ENCODE measurements around the gene CXCL3.

CXCL3 gene

DNA sequence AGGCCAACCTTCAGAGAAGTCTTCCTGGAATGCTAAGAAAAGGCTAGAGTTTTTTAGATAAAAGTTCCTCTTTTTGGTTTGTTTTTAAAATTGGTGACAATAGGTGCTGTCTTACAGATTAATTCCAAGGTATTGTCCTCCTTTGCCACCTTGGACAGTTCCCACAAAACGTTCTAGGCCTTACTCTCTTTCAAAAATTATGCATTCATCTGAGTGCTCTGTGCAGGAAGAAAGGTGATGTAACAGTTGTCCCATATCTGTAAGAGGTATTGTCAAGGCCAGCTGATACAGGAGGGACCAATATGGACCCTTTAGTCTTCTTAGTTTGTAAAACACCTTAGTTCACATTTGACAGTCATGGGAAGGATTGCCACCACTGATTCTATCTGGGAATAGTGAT, 24.2 kb downstream of the CXCL3 start:
- DNase-seq (ENCODE audit: low read depth in 2 of 2), result no peak

DNA sequence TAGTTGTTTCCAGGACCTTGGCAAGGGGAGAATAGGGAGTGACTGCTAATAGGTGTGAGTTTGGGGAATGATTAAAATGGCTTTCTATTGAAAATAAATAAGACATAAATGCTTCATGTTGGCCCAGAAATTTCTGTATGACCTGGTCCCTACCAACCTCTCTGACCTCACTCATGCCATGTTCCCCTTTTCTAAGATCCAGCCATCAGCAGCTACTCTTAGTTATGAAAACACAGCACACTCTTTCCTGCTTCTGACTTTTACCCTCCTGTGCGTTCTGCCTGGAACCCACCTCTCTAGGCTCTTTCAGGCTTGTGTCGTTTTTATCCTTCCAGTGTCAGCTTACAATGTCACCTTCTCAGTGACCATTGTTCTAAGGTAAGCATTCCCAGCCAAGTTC, 25.2 kb downstream of the CXCL3 start:
- DNase-seq (ENCODE audit: low read depth in 2 of 2), result no peak

DNA sequence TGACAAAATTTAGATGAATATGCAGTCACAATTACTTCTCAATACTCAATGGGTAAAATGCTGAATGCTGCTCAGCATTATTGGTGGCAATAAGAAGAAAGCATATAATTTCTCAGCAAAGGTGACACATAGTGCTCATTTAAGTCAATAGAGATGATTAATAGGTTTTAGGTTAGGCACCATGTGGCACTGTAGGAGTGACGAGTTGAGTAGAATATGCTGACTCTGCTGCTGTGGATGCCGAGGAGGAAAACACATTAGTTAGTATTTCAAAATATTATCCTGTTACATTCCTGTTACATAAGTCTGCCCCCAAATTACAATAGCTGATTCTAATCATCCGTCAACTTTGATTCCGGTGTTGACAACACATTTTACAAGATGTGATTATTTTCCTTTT, 26.4 kb downstream of the CXCL3 start:
- DNase-seq (ENCODE audit: low read depth in 2 of 2), result no peak

DNA sequence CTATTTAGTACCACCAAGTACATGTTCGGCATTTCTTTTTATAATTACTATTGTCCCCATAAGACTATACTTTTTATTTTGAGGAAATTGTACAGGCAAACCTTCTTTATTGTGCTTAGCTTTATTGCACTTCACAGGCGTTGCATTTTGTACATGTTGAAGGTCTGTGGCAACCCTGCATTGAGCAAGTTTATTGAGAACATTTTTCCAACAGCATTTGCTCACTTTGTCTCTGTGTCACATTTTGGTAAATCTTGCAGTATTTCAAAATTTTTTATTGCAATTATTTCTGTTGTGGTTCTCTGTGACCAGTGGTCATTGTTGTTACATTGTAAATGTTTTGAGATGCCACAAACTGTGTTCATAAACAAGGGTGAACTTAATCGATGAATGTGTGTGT, 29.2 kb downstream of the CXCL3 start:
- no peak for DNase-seq (ENCODE audit: low read depth in 2 of 2)

DNA sequence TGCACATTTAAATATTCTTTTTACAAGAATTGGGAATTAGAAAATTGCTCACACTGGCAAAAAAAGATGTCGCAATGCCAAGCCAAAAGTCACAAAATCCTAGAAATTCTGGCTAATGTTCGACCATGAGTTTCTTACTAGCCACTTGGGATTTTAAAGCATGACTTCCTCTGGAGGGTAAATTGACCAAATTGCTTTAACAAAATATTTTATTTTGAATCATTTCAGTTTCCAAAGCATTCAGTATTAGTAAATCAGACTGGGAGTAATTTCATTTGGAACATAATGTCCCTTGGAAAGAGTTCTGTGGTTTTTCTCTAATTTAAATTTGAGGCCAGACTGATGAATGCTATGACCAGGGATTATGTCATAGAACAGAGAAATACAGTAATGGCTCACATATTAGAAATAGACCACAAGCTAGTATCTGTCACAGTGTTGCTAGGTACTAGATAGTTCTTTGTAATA, 32.4 kb downstream of the CXCL3 start:
- no peak for DNase-seq (ENCODE audit: low read depth in 2 of 2)

DNA sequence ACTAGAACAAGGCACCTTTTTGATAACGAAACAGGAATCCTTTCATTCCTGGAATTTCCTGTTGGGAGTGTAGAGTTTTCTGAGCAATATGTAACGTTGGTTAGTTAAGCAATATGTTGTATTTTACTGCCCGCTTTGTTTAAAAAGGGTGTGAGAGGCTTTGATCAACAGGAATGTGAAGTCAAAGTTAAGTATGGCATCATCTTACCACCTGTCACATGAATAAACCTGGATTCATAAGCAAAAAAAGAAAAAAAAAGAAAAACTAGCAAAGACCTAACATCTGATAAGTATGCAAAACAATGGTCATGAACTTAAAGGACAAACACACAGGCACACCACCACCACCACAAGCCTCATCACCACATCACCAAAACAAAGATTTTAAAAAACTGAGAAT, 33.0 kb downstream of the CXCL3 start:
- DNase-seq (ENCODE audit: low read depth in 2 of 2), result no peak

DNA sequence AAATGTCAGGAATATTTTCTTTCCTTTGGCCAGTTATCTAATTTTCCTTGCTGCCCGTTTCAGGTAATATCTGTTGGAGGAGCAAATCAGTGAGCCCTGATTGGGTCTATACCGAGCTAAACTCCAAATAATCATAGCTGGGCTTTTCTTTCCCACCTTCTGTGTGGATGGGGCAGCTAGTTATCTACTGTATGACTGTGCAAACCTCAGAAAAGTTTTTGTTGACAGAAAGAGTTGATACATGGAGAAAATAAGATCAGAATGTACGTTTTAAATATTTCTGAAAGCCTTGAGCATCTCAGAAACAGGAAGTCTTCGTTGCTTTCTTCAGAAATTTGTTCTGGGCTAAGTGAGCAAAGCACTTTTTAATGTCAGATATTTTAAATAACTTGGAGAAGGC, 33.8 kb downstream of the CXCL3 start:
- no peak for DNase-seq (ENCODE audit: low read depth in 2 of 2)

DNA sequence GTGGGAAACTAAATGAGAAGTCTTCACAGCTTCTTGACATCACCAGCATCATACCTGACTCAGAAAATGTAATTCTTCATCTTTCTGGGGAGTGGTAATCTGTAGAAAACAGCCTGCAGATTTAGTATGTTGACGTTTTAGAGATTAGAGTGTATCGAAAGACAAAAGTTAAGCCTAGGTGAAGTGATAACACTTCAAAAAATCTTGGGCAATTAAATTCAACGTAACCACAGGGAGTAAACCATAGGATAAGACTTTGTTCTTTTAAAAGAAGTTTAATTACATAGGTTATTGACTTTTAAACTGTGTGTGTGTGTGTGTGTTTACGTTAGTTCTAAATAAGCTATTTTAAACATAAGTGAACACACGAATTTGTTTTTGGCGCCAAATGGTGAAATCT, 38.2 kb downstream of the CXCL3 start:
- no peak for DNase-seq (ENCODE audit: low read depth in 2 of 2)

DNA sequence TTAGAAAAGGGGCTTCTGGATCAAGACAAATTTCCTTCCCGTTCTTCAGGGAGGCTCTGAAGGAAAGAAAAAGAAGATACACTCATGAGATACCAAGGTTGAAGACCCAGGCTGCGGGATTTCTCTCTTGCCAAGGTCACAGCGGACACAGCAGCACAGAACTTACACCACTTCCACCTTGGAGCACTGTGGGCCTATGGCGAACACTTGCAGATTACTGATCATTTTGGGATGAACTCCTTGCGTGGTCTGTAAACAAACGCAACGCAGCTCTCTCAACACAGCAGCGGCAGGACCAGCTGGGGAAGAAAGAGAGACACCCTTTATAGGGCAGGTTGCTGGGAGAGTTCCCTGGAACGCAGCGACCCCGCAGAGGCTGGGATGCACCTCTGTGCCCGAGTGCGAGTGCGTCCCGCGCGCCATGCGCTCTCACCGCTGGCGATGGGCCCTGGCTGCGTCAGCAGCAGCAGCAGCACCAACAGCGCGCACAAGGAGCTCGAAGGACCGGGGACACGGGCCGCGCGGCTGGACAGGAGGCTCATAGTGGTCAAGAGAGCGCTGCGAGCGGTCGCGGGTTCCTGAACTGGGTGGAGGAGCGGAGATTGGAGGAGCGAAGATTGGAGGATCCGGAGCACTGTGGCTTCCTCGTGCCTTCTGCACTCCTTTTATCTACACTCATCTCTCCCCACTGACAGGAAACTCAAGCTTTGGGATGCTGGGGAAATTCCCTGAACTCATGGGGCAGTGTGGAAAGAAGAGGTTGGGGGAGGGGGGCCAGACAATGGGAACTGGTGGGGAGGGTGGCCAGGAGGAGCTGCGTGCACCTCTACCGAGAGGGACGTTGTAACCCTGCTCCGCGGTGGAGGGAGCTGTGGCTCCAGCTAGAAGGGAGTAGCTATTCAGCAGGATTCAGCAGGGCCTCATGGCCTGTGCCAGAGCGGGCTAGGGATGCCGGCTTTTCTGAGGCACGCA, 40.2 kb downstream of the CXCL3 start, which contains the start of gene CXCL5:
Gene CXCL5 (minus strand): TSS at position 638 of the 972 bp plus-strand sequence. CDS start 96 bp downstream, at position 542.
- no peak for DNase-seq (ENCODE audit: low read depth in 2 of 2)

DNA sequence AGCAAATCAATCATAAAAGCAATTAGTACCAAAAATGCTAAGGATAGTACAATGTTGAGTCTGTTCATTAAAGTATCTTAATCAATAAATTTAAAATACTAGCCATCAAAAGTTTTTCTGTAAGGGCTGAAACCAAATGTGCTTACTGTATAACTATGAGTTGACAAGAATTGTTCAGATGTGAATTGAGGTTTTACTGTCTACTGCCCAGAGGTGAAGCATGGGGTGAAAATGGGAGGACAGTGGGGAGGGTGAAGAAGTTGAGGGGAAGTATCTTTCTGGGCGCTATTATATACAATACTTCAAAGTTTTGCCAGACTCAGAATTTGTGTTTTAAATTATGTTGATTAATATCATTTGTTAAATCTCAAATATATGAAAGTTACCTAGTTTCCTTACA, 46.4 kb downstream of the CXCL3 start:
- no peak for DNase-seq (ENCODE audit: low read depth in 2 of 2)

DNA sequence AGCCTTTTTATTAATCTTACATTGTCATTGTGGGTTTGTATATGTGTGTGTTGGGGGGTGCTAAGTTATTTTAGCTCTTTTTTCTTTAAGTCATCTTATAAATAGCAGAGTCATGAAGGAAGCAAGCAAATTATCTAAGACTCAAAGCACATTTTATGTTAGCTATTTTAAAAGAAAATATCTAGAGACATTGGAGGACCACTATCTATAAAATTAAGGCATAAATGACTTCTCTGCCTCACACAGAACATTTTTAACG, 46.8 kb downstream of the CXCL3 start:
- DNase-seq (ENCODE audit: low read depth in 2 of 2), result no peak

DNA sequence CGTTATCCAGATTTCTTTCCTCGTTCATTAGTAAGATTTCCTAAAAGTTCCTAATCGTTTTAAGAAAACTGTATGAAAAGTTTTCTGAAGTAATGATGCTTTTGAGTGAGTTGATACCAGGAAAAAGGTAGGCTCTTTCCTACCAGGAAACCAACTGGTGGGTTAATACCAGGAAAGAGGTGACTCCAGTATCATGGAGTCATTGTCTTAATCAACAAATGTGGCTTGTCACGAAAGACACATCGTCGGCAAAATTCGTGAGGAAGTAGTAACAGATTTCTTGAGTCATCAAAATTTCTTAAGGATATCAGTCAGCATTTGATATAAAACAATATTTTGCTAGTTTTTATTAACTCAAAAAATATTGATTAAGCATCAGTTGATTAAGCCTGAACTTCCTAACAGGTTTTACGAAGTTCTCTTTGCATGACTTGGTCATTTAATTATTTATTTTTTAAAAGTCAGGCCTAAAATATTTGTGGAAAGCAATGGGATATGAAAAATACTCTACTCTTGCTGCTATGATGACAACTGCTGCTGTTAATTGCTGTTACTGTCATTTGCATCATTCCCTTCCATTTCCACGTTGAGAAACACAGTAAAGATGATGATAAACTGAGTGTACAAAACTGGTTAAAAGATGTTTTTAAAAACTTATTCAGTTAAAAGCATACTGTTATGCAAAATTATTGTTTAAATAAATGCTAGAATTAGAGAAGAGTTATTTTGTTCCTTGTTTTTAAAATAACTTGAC, 47.3 kb downstream of the CXCL3 start:
- DNase-seq (ENCODE audit: low read depth in 2 of 2), result no peak

DNA sequence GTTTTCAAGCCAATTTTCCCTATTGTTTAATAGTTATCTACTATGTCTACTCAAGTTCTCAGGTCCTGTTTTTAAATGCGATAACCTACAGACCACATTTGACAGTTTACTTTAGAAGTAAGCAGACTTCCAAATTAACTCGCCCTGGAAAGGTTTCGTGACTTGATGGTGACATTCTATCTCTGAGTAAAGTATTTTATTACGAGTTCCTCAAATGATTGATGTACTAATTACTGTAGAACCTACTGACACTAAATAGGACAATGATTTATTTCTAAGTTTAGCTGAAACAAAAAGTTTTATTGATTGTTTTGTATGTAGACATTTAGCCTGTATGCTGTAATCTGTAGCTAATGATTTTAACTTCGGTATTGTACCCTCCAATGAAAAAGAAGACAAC, 48.6 kb downstream of the CXCL3 start:
- DNase-seq (ENCODE audit: low read depth in 2 of 2), result no peak

DNA sequence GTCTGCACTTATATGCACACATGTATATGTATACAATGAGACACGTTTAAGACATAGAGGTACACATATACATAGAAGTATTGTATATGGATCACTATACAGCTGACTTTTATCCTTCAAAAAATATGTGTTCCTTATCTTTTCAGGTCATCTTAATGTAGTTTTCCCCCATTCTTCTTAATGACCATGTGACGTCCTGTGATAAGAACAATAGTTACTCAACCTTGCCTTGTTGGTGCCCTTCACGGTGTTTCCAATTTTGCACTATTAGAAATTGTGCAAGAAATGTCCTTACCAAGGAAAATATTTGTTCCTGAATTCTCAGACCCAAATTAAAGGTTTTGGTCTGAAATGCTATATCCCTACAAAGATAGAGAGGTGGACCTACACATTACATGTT, 49.5 kb downstream of the CXCL3 start:
- no peak for DNase-seq (ENCODE audit: low read depth in 2 of 2)

DNA sequence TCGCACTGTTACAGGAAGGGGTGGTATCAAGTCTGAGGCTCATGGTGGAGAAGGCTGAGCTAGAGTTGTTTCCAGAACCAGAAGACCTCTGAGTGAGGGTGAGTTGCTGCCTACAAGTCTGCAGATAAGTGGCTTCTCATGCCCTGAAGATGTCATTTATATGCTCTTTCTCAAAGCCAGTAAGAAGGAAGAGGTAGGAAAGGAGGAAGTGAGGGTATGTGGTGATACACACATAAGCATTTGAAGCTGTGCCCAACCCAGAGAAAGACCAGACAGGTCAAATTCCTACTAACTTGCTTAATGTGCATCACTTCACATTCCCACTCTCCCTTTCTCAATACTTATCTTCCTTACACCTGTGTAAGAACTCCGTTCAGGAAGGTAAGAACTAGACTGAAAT, 50.4 kb downstream of the CXCL3 start, which contains the start of gene PPBP:
Gene PPBP (minus strand): TSS at position 130 of the 400 bp plus-strand sequence. CDS start 87 bp downstream, at position 43.
- DNase-seq (ENCODE audit: low read depth in 2 of 2), result no peak
